AG04449 (cell line): ENCODE results near the gene C22orf42.
"Not testable (repeated sequence)": the region's sequence is repeated elsewhere in the genome, so short reads cannot be mapped to it uniquely, and the experiment has no call there.

Source experiments
- CTCF ChIA-PET: fragments of 350-600 bp; formaldehyde crosslinking; extraction: SDS; loops from one replicate; lab custom pipeline; 2021; ENCODE audit warnings: antibody characterized with exemption; lab: Yijun Ruan, JAX
- POLR2A ChIA-PET: fragments of 400-600, 350-600 bp; formaldehyde crosslinking; extraction: SDS; loops from one replicate; lab custom pipeline; 2020; ENCODE audit warnings: antibody characterized with exemption, inconsistent platforms; lab: Yijun Ruan, JAX
- DNase-seq: peaks from one replicate; pipeline ENCODE4 v3.0.0-alpha.2; 2010; ENCODE audit warnings: low read depth, low spot score
- H3K4me3 ChIP-seq: 2 replicates; pipeline ENCODE4 v1.5.1; 2011; ENCODE audit warnings: low read depth, mild to moderate bottlenecking, control low read depth, low read length
- CTCF ChIP-seq: IDR thresholded peaks from one replicate; pipeline ENCODE4 v1.5.1; 2011; ENCODE audit warnings: mild to moderate bottlenecking, moderate library complexity, low read length, control low read depth, inconsistent platforms; ENCODE audit not compliant: insufficient read depth; ENCODE audit errors: missing control alignments

The C22orf42 gene

GRCh38 chr22:32164075-32164860 is 5.2 kb upstream of the C22orf42 start:
- H3K4me3 ChIP-seq: no peak overlapping the region
- no peak for DNase-seq
- ChIA-PET CTCF (no interaction called here), POLR2A (no interaction called here)
- no peak for TF ChIP-seq CTCF

GRCh38 chr22:32160411-32160810 is 1.3 kb upstream of the C22orf42 start:
- POLR2A ChIA-PET, H3K4me3 ChIP-seq, DNase-seq, CTCF ChIA-PET: not testable (repeated sequence)

GRCh38 chr22:32157632-32158031 is 1.5 kb downstream of the C22orf42 start:
- H3K4me3 ChIP-seq, DNase-seq, CTCF ChIA-PET, POLR2A ChIA-PET: not testable (repeated sequence)

GRCh38 chr22:32154727-32155126 is 4.4 kb downstream of the C22orf42 start:
- POLR2A ChIA-PET, H3K4me3 ChIP-seq, CTCF ChIA-PET, DNase-seq: not testable (repeated sequence)

GRCh38 chr22:32151641-32152040 is 7.5 kb downstream of the C22orf42 start:
- DNase-seq, H3K4me3 ChIP-seq, CTCF ChIA-PET, POLR2A ChIA-PET: not testable (repeated sequence)

- POLR2A ChIA-PET, DNase-seq, H3K4me3 ChIP-seq, CTCF ChIA-PET: not testable (repeated sequence)
Measured at GRCh38 chr22:32150647-32151046, 8.5 kb downstream of the C22orf42 start.

GRCh38 chr22:32148372-32148771 is 10.7 kb downstream of the C22orf42 start:
- CTCF ChIA-PET, H3K4me3 ChIP-seq, POLR2A ChIA-PET, DNase-seq: not testable (repeated sequence)

GRCh38 chr22:32147128-32147527 is 12.0 kb downstream of the C22orf42 start:
- CTCF ChIA-PET, POLR2A ChIA-PET, H3K4me3 ChIP-seq, DNase-seq: not testable (repeated sequence)

- H3K4me3 ChIP-seq: no peak overlapping the region
- ChIA-PET POLR2A (no interaction called here), CTCF (no interaction called here)
- TF ChIP-seq CTCF: no peak
- no peak for DNase-seq
Measured at GRCh38 chr22:32144496-32145274, 14.4 kb downstream of the C22orf42 start.

GRCh38 chr22:32142600-32142999 is 16.5 kb downstream of the C22orf42 start:
- H3K4me3 ChIP-seq: no peak overlapping the region
- no peak for DNase-seq
- ChIA-PET CTCF (no interaction called here), POLR2A (no interaction called here)
- TF ChIP-seq CTCF: no peak

- POLR2A ChIA-PET, CTCF ChIA-PET, H3K4me3 ChIP-seq, DNase-seq: not testable (repeated sequence)
Measured at GRCh38 chr22:32140688-32141087, 18.4 kb downstream of the C22orf42 start.

GRCh38 chr22:32138576-32138975 is 20.5 kb downstream of the C22orf42 start:
- H3K4me3 ChIP-seq, POLR2A ChIA-PET: not testable (repeated sequence)

GRCh38 chr22:32137731-32138324 is 21.3 kb downstream of the C22orf42 start:
- POLR2A ChIA-PET, H3K4me3 ChIP-seq, DNase-seq: not testable (repeated sequence)

More at GRCh38 chr22:32138576-32138975, 20.5 kb downstream of the C22orf42 start:
- DNase-seq, CTCF ChIA-PET: not testable (repeated sequence)

More at GRCh38 chr22:32137731-32138324, 21.3 kb downstream of the C22orf42 start:
- CTCF ChIA-PET: not testable (repeated sequence)
